Measurements from ENCODE around the gene HOXD9. TPM values are rescaled to one million over a fixed set of nuclear protein-coding genes. Genes with fewer than 3 reads are reported as not detected.

HOXD9 gene
- polyA plus RNA-seq, 1 donor (not counting 4 experiments of a cell fraction or from before 2014, with no cell fraction given), result not detected

GRCh38 chr2:176105078-176105729, 17.3 kb upstream of the HOXD9 start:
- dilution Hi-C loops (cut with MboI; ENCODE audit: extremely low pct_ligation_motif_present, low sequenced_read_pairs), result no loop called here
- TF ChIP-seq EZH2 (IDR thresholded peaks at IDR 0.05; ENCODE audit: low read length) (peak; percentile 9), CTCF (optimal IDR thresholded peaks at IDR 0.05 in 1 of 3, IDR thresholded peaks at IDR 0.05 in 1 of 3, conservative IDR thresholded peaks at IDR 0.05 in 1 of 3; ENCODE audit: extremely low read depth in 1 of 3, insufficient read depth in 2 of 3, low read length in 3 of 3) (no peak)
- no peak for FAIRE-seq
- DNase-seq (ENCODE audit: low read depth, low spot score), result no peak
- Histone ChIP-seq H3K79me2 (ENCODE audit: control insufficient read depth, insufficient read depth, low read length) (no peaks in the 10 kb centered on the region), H2AFZ (ENCODE audit: control insufficient read depth, low read length) (no peak overlapping the region), H3K4me3 (ENCODE audit: control insufficient read depth in 2 of 3, extremely low read depth in 1 of 3, insufficient read depth in 2 of 3, low read depth in 1 of 3, low read length in 3 of 3) (no peak overlapping the region), H3K9me3 (ENCODE audit: control insufficient read depth, low read depth, low read length) (no peaks in the 10 kb centered on the region), H3K9ac (ENCODE audit: control insufficient read depth, extremely low read depth, insufficient read depth, low read length) (no peak overlapping the region), H3K27ac (ENCODE audit: control insufficient read depth, insufficient read depth, low read length) (no peak overlapping the region), H4K20me1 (ENCODE audit: control insufficient read depth, extremely low read depth, insufficient read depth, low read length) (no peaks in the 10 kb centered on the region), H3K4me2 (ENCODE audit: control insufficient read depth, extremely low read depth, insufficient read depth, low read depth, low read length) (no peak overlapping the region), H3K4me1 (ENCODE audit: control insufficient read depth, extremely low read depth, insufficient read depth, low read length) (peaks cover 5% of the 10 kb centered on the region), H3K36me3 (ENCODE audit: control insufficient read depth in 2 of 2, extremely low read depth in 1 of 2, insufficient read depth in 2 of 2, low read length in 2 of 2) (no peaks in the 10 kb centered on the region), H3K9me1 (ENCODE audit: control insufficient read depth, extremely low read depth, insufficient read depth, low read length) (no peaks in the 10 kb centered on the region), H3K27me3 (ENCODE audit: control insufficient read depth, extremely low read depth, insufficient read depth, low read length) (peaks cover 95% of the 10 kb centered on the region)

GRCh38 chr2:176105730-176106580, 16.6 kb upstream of the HOXD9 start:
- Histone ChIP-seq H3K4me2 (ENCODE audit: control insufficient read depth, extremely low read depth, insufficient read depth, low read depth, low read length) (peak overlapping the region; percentile 56), H3K9me3 (ENCODE audit: control insufficient read depth, low read depth, low read length) (no peaks in the 10 kb centered on the region), H3K27me3 (ENCODE audit: control insufficient read depth, extremely low read depth, insufficient read depth, low read length) (peaks cover 94% of the 10 kb centered on the region), H3K79me2 (ENCODE audit: control insufficient read depth, insufficient read depth, low read length) (no peaks in the 10 kb centered on the region), H3K9me1 (ENCODE audit: control insufficient read depth, extremely low read depth, insufficient read depth, low read length) (no peaks in the 10 kb centered on the region), H2AFZ (ENCODE audit: control insufficient read depth, low read length) (no peak overlapping the region), H3K4me3 (ENCODE audit: control insufficient read depth in 2 of 3, extremely low read depth in 1 of 3, insufficient read depth in 2 of 3, low read depth in 1 of 3, low read length in 3 of 3) (peak overlapping the region in 2 of 3 experiments; percentile 27 to 48), H3K9ac (ENCODE audit: control insufficient read depth, extremely low read depth, insufficient read depth, low read length) (no peak overlapping the region), H3K36me3 (ENCODE audit: control insufficient read depth in 2 of 2, extremely low read depth in 1 of 2, insufficient read depth in 2 of 2, low read length in 2 of 2) (no peaks in the 10 kb centered on the region), H3K4me1 (ENCODE audit: control insufficient read depth, extremely low read depth, insufficient read depth, low read length) (peaks cover 5% of the 10 kb centered on the region), H3K27ac (ENCODE audit: control insufficient read depth, insufficient read depth, low read length) (no peak overlapping the region), H4K20me1 (ENCODE audit: control insufficient read depth, extremely low read depth, insufficient read depth, low read length) (no peaks in the 10 kb centered on the region)
- no peak for DNase-seq (ENCODE audit: low read depth, low spot score)
- dilution Hi-C loops (cut with MboI; ENCODE audit: extremely low pct_ligation_motif_present, low sequenced_read_pairs), result no loop called here
- TF ChIP-seq EZH2 (IDR thresholded peaks at IDR 0.05; ENCODE audit: low read length), result peak; percentile 38
- no peak for TF ChIP-seq CTCF (optimal IDR thresholded peaks at IDR 0.05 in 1 of 3, IDR thresholded peaks at IDR 0.05 in 1 of 3, conservative IDR thresholded peaks at IDR 0.05 in 1 of 3; ENCODE audit: extremely low read depth in 1 of 3, insufficient read depth in 2 of 3, low read length in 3 of 3)
- no peak for FAIRE-seq
